Astrocyte of the spinal cord (primary cell): Measurements from ENCODE around the gene CDK14.

Experiments used
- DNase-seq: peaks from one replicate; pipeline ENCODE4 v3.0.0; 2011; ENCODE audit warnings: low read depth, low spot score
- H3K4me3 ChIP-seq: 2 replicates; pipeline ENCODE4 v1.5.1; 2011; ENCODE audit warnings: low read depth, mild to moderate bottlenecking, low read length, moderate library complexity
- CTCF ChIP-seq: IDR thresholded peaks from 2 replicates; pipeline ENCODE4 v1.5.1; 2012; ENCODE audit warnings: low read depth, mild to moderate bottlenecking, low read length, inconsistent platforms
- in situ Hi-C: cut with HindIII; loops from 2 replicates; pipeline ENCODE4 v1.10.0; 2017; ENCODE audit warnings: low sequenced_read_pairs

Gene CDK14

GRCh38 chr7:90817846-90818245 is 221.7 kb downstream of the CDK14 start:
- in situ Hi-C loops = no loop called here
- no peak for TF ChIP-seq CTCF

GRCh38 chr7:90818341-90818740 is 222.2 kb downstream of the CDK14 start:
- no peak for DNase-seq
- TF ChIP-seq CTCF = no peak
- in situ Hi-C loops = no loop called here
- H3K4me3 ChIP-seq = no peak overlapping the region

More at GRCh38 chr7:90817846-90818245, 221.7 kb downstream of the CDK14 start:
- DNase-seq = no peak
- no peak overlapping the region for H3K4me3 ChIP-seq

GRCh38 chr7:90821961-90822620 is 226.0 kb downstream of the CDK14 start:
- no peak for TF ChIP-seq CTCF
- in situ Hi-C loops = no loop called here
- DNase-seq = no peak
- no peak overlapping the region for H3K4me3 ChIP-seq

- H3K4me3 ChIP-seq = no peak overlapping the region
- peak; percentile 89 for DNase-seq
- in situ Hi-C loops = no loop called here
- no peak for TF ChIP-seq CTCF
Observed at GRCh38 chr7:90824386-90825307, 228.5 kb downstream of the CDK14 start.

GRCh38 chr7:90825779-90826178 is 229.7 kb downstream of the CDK14 start:
- DNase-seq = peak; percentile 57
- TF ChIP-seq CTCF = no peak
- H3K4me3 ChIP-seq = no peak overlapping the region
- in situ Hi-C loops = no loop called here

GRCh38 chr7:90828601-90829000 is 232.5 kb downstream of the CDK14 start:
- in situ Hi-C loops = no loop called here
- no peak overlapping the region for H3K4me3 ChIP-seq
- no peak for DNase-seq
- no peak for TF ChIP-seq CTCF
